Esophagus muscularis mucosa (tissue), 3 donors: ENCODE results near the gene TIPRL.

Source experiments
- POLR2A ChIP-seq: fragments of 450-650 bp; IDR thresholded peaks from one replicate; pipeline ENCODE4 v1.6.1; 2017; ENCODE audit warnings: antibody characterized with exemption, moderate library complexity, mild to moderate bottlenecking, low read depth
- POLR2AphosphoS5 ChIP-seq, 2 donors: sonication (generic); formaldehyde crosslinking; IDR thresholded peaks; one replicate each; pipeline ENCODE4 v1.6.1; 2017; ENCODE audit warnings: antibody characterized with exemption in 2 of 2
- TF ChIP-seq, protein P1 (sequence below), 3 experiments: fragments of 200-600 bp in 2 of 3; fragments of 450-650 bp in 1 of 3; sonication (generic) in 2 of 3; IDR thresholded peaks; one replicate each; pipeline ENCODE4 v1.5.1; 2017 to 2019; ENCODE audit warnings: antibody characterized with exemption in 3 of 3, mild to moderate bottlenecking in 2 of 3, moderate library complexity in 1 of 3

DNA sequence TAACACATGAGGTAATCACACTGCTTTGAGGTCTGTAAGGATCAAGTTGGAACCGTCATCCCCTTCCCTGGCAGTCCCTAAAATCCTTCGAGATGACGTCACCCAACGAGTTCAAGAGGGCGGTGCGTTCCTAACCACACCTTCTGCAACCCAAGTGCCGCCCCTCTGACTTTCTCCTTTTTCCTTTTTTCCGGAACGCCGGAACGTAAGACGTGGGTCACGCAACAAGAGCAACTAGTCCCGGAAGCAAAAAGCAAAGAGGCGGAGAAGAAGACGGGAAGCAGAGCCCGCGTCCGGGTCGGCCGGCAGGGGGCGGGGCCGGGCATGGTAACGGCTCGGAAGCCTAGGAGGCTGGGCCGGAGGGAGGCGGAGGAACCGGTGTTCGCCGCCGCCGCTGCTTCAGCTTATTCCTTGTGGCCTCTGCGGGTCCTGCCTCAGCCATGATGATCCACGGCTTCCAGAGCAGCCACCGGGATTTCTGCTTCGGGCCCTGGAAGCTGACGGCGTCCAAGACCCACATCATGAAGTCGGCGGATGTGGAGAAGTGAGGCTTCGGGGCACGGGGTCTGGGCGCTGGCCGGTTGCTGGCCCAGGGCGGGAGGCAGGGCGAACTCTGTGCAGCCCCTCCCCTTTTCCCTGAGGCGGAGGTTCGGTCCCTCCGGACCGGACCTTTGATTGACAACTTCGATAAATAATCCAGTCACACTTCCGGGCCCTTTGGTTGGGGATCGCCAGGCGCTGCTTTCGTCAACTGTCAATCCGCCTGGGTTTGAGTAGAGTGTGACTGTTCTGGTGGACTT, at the start of gene TIPRL:
- TF ChIP-seq, protein P1, sequence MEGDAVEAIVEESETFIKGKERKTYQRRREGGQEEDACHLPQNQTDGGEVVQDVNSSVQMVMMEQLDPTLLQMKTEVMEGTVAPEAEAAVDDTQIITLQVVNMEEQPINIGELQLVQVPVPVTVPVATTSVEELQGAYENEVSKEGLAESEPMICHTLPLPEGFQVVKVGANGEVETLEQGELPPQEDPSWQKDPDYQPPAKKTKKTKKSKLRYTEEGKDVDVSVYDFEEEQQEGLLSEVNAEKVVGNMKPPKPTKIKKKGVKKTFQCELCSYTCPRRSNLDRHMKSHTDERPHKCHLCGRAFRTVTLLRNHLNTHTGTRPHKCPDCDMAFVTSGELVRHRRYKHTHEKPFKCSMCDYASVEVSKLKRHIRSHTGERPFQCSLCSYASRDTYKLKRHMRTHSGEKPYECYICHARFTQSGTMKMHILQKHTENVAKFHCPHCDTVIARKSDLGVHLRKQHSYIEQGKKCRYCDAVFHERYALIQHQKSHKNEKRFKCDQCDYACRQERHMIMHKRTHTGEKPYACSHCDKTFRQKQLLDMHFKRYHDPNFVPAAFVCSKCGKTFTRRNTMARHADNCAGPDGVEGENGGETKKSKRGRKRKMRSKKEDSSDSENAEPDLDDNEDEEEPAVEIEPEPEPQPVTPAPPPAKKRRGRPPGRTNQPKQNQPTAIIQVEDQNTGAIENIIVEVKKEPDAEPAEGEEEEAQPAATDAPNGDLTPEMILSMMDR (IDR thresholded peaks at IDR 0.05): peak; percentile 58 to 80 (median 62)
- TF ChIP-seq POLR2A (peak; percentile 70), POLR2AphosphoS5 (IDR thresholded peaks at IDR 0.05) (peak; percentile 94)
